GM18526 (cell line): ENCODE data around the gene ARPP21.

Source experiments
- POLR2A ChIP-seq: IDR thresholded peaks from 3 replicates; pipeline ENCODE4 v1.6.1; 2011; ENCODE audit not compliant: insufficient read length; ENCODE audit errors: extremely low read depth

The ARPP21 gene

DNA sequence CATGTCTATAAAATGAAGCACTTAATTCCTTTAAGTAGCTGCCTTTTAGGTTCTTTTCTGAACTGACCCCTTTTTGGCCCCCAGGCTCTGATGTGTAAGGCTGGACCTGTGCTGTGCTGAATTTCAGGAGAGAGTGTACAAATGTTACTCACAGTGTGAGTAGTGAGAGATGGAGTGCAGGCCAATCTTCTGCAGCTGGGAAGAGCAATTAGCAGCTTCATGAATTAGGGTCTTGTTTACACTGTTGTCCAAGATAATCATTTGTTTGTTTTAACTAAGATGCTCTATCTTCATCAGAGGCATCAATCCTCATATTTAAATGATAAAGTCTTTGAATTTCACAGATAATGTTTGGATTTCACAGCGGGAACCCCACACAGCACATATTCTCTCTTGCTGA, 19.4 kb downstream of the ARPP21 start:
- TF ChIP-seq POLR2A, result no peak

DNA sequence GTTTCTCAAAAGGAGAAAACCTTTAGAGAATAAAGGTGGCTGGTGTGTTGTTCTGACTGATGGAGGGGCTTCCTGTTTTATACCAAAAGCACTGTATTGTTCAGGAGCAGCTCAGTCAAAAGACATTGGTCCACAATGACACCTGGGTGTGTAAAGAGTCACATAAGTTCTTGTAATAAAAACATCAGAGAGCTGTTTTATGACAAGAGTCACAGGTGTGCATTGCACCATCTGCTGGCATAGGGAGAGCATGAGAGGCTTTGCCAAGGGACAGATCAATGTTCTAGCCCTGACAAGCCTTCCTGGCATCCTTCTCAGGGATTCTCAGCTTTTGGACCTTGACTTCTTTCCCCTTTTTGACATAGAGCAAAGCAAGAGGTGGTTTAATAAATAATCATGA, 20.4 kb downstream of the ARPP21 start:
- TF ChIP-seq POLR2A, result no peak

DNA sequence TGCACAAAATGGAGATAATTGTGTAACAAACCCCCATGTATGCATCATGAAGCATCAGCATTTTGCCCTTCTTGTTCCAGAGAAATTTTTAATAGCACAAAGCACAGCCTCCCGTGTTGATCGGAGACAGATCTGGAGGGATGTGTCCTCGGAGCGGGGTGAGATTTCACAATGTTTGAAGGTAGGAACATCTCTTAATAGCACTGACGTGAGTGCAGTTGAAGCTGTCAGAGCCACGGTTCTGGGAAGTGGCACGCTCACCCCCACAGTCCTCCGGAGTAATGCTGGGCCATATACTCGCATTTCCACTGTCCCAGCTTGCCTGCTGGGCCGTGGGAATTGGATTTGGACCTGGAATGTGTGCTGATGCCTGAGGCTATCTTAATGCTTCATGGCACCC, 24.1 kb downstream of the ARPP21 start:
- TF ChIP-seq POLR2A, result no peak

DNA sequence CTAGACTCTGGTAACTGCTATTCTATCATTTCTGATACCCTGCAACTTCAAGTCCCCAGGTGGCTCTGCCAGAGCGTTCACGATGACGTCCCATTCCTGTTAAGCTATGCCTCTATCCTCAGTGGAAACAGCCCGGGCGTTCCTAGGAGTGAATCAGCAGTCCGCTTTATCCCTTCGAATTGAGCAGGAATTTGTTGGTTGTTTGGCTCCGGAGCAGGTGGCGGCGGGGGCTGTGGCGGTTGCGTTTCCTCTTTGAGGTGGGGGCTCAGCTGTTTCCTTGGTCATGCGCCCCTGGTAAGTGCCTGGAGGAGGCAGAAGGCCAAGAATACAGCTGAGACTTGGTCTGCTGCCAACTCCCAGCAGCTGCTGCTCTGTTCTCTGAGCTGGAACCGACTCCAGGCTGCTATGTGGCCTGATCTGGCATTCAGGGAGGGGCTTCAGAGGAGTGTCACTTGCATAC, 25.2 kb downstream of the ARPP21 start:
- TF ChIP-seq POLR2A, result no peak

DNA sequence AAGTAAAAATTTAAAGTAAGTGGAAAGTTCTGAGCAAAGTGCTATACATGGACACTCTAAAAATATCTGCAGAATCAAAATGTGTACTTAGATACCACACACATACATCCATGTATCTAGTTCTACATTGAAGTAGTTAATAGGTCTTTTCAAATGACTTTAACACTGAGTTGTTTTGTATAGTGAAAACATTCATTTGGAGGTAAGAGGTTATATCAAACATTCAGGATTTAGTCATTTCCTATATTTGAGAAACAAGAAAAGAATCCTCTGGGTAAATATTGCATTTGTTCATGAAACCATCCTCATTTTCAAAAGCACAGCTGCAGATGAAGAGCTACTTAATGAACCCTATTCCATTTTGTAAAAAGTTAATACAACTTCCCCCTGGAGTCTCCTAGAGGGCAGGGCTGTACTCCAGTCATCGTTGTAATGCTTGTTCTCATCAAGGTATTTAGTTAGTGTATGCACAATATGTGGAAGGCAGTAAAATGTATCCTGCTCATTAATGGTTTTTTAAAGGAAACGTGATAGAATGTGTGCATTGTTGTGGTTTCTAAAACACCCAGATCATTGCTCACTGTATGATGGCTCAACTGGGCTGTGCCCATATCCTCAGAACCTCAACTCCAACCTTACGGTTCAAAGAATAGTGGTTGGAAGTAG, 26.2 kb downstream of the ARPP21 start:
- no peak for TF ChIP-seq POLR2A

DNA sequence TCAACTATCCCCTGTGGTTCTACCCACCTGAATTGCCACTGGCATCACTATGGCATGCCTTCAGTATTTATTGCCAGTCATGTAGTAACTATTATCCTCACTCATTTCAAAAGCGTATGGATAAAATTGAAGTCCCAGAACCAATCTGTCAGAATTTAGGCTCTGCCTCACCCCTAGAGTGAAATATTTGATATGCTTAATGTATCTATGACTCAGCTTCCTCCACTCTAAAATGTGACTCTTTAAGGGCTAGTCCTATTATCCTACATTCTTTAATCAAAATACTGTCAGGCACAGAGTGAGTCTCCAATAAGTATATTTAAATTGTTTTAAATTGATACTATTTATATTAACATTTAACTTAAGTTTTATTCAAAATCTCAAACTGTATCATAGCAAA, 27.6 kb downstream of the ARPP21 start:
- TF ChIP-seq POLR2A, result no peak

DNA sequence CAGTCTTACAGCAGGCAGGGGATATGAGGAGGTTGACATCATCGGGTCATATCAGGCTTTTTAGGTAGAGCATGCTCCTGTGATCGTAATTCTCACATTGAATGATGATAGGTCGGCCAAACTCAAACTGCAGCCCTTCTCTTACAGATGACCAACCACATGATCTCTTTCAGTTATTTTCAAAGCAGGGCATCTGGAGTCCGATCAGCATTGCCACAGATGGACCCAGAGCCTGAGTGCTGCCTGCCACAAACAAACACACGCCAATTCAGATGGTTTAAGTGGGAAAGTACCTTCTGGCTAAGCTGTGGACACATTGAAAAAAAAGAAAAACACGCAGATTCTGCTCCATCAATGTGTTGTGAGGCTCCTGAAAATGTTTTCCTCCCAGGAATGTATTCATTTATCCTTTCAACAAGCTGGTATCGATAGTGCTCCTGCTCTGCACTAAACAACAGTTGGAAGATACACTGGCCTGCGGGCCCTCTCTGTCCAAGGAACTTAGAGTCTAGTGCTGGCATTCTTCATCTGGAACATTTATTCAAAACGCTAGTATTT, 31.2 kb downstream of the ARPP21 start:
- TF ChIP-seq POLR2A, result no peak

DNA sequence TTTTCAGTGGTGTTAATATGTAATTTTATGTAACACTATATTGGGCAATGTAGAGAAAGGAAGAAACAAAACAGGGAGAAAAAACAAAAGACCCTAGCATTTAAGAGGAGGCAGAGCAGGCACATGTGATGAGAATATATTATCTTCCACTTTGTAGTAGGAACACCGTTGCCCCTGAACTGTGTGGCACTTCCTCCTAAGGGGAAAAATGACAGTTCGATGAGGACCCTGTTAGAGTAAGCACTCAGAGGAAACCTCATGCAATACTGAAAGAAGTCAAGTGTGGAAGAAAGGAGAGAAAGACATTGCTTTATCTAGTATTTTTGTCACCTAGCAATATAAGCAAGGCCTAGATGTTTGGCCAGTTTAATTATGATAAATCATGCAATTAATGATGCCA, 32.2 kb downstream of the ARPP21 start:
- TF ChIP-seq POLR2A, result no peak

DNA sequence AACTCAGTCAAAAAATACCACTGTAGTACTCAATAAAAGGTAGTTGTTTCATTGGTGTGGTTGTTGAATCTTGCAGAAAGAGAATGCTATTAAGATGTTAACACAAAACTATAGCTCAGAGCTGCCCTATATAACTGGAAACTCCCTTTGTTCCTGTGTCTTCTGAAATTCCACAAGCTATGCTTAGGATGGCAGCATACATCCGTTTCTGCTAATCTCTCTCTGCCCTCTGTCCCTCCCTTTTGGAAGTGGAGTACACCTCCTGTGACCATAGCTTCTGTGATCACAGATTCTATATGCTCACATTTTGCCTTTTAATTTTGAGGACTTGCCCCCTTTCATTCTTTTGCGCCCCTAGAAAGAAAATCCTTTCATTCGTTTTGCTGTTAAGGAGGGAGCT, 33.7 kb downstream of the ARPP21 start:
- no peak for TF ChIP-seq POLR2A

DNA sequence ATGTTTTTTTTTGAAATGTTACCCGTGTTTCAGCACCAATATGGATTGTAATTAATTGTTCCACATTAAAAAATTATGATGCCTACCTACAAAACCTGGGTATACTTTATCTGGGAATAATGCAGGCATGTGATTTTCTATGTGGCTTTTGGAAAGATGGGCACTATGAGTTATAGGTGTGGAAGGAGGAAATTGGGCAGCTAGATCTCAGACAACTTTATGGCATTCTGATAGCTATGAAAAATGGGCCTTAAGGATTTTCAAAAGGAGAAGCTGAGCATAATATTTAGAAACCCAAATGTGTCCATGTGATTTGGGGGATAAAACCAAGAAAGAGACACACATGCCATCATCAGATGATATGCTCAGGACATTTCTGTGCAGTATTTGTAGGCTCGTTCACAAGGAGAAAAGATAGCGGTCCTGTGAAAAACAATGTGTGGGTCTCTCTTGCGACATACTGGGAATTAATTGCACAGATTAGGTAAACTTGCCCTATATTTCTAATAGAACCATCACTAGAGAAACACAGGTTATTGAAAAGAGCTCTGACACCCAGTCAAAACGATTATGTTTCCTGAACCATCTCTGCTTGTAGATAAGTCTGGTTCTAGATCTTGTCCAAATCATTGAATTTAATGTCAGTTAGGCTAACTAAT, 35.3 kb downstream of the ARPP21 start:
- TF ChIP-seq POLR2A, result no peak

DNA sequence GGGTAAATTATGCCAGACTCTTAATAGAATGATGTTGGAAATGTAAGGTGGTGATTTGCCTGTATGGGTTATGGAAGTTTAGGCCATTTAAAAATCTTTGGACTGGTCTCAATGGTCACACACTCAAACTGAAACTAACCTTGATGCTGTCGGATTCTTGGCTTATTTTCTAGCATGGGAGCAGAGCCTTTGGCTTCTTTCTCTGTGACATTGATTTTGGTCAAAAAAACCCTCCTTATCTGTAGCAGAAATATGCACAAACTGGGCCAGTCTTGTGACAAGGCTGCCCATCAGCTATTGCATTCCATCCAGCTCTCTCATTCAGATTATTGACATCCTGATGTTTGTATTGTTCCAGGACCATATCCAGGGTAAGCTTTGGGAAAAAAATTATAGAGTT, 35.9 kb downstream of the ARPP21 start:
- TF ChIP-seq POLR2A, result no peak

DNA sequence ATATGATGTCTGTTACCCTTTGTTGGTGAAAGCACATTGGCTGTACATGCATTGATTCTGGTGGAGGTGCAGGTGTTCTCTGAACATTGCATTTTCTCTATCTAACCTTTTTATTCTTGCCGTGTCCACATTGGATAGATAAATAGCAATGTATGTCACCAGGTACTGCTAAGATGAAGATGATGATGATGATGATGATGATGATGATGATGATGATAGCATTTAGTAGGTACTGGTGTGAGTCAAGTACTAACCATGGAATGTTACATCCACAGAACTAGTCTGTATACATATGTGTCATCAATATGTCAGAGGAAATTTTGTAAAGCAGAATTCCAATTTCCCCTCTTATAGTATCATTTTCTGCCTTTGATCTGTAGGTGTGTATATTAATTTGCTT, 36.3 kb downstream of the ARPP21 start:
- TF ChIP-seq POLR2A, result no peak

DNA sequence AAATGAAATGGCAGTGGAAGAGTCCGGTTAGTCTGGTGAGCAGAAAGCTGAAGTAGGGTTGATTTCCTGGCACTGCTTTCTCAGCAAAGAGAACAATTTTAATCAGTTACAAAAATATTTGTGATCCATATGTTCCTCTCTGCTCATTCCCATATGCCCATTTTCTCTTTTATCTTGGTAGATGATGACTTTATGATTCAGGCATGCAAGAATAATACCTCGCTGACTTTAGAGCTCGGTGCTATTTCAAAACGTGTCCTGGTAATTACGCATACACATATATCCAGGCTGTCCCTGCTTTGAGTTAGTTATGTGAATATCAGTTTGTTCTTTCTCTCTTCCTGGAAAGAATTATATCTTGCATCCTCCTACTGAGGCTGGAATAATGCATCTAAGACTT, 38.5 kb downstream of the ARPP21 start:
- TF ChIP-seq POLR2A, result no peak

DNA sequence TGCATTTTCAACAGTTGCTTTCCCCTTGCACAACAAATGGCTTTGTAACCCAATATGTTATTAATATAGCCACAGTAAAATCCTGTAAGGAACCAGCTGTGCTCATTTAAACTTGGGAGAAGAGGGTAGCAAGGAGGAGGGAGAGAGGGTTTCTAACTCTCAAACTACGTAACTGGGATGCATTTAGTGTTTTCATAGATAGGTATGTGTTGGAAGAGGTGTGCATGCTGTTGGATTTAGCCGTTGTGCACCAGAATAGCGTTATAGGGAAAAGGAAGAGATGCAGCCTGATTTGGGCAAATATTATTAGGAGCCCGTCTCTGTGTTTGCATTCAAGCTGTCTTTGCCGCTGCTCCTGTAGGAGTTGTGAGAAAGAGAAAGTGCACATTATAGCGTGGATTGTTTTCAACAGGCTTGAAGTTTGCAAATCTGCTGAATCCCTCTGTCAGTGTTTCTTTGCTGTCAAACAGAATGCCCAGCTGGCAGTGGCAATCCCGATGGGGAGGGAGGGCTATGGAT, 39.4 kb downstream of the ARPP21 start:
- no peak for TF ChIP-seq POLR2A

DNA sequence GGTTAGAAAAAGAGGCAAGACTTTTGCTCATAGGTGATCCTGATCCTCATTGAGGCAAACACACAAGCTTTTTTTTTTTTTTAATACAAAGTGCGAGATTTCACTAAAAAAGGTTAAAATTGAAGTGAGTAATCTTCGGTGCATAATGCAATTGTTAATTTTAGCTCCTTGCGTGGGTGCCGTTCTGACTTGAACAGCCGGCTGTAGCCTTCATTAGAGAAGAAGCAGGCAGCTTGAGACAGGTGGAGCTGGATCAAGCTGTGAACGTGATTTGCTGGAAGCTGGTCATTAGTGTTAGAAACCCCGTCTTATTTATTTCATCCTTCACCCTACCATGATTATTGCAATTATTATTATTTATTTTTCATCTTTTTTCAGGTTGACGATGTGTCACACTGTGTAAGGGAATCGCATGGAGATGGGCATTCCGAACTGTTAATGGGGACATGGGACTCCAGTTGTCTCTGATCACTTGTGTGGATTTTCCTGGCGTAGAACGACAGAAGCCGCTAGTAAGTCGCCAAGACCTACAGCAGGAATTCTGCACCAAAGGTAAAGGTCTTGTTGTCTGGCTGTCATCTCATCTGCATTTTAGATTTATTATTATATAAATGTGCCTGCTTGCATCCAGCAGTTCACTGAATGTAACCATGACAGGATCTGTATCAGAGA, 40.2 kb downstream of the ARPP21 start:
- TF ChIP-seq POLR2A, result no peak
